Keratinocyte (primary cell): Measurements from ENCODE around the gene NTSR1.

Experiments used
- CTCF ChIP-seq, 3 experiments: IDR thresholded peaks in 1 of 3; conservative IDR thresholded peaks in 1 of 3; optimal IDR thresholded peaks in 1 of 3; 2 replicates in 2 of 3; 3 replicates in 1 of 3; pipeline versions ENCODE3 to v1.5.1; 2011; ENCODE audit warnings: low read length in 3 of 3, mild to moderate bottlenecking in 3 of 3, moderate library complexity in 2 of 3, control low read depth in 1 of 3, inconsistent platforms in 1 of 3; ENCODE audit not compliant: insufficient read depth in 2 of 3; ENCODE audit errors: extremely low read depth in 1 of 3
- EZH2 ChIP-seq: IDR thresholded peaks from one replicate; pipeline ENCODE4 v1.6.1; 2012; ENCODE audit warnings: inconsistent platforms, mild to moderate bottlenecking, low read length, moderate library complexity

GRCh38 chr20:62742979-62743776 lies 34.5 kb downstream of the NTSR1 start:
- TF ChIP-seq CTCF (optimal IDR thresholded peaks at IDR 0.05 in 1 of 3, IDR thresholded peaks at IDR 0.05 in 1 of 3, conservative IDR thresholded peaks at IDR 0.05 in 1 of 3; ENCODE audit: extremely low read depth in 1 of 3, insufficient read depth in 2 of 3, low read length in 3 of 3) = no peak
- TF ChIP-seq EZH2 = no peak
